Sigmoid colon (tissue), 7 donors: ENCODE results near the gene SLC19A1. TPM values are rescaled to one million over a fixed set of nuclear protein-coding genes. Genes with fewer than 3 reads are reported as not detected.

Experiments used
- DNase-seq: peaks from one replicate; pipeline ENCODE4 v3.0.0-alpha.2; 2019
- H3K27ac ChIP-seq, 4 donors: fragments of 200-600 bp; sonication (generic); one replicate each; pipeline ENCODE4 v1.5.1; 2016 to 2019; ENCODE audit warnings: mild to moderate bottlenecking in 1 of 4
- H3K27me3 ChIP-seq, 3 donors: fragments of 200-600 bp; sonication (generic); one replicate each; pipeline ENCODE4 v1.5.1; 2019; ENCODE audit warnings: mild to moderate bottlenecking in 1 of 3
- H3K36me3 ChIP-seq, 4 donors: fragments of 200-600 bp; sonication (generic); one replicate each; pipeline ENCODE4 v1.5.1; 2016 to 2019
- H3K4me1 ChIP-seq, 4 donors: fragments of 200-600 bp; sonication (generic); one replicate each; pipeline ENCODE4 v1.5.1; 2017 to 2019
- H3K4me3 ChIP-seq, 4 donors: fragments of 200-600 bp; sonication (generic); one replicate each; pipeline ENCODE4 v1.5.1; 2017 to 2019; ENCODE audit warnings: mild to moderate bottlenecking in 2 of 4, moderate library complexity in 1 of 4
- H3K9me3 ChIP-seq, 4 donors: fragments of 200-600 bp in 3 of 4; sonication (generic) in 3 of 4; one replicate each; pipeline versions ENCODE4 v1.5.1 to v1.6.1; 2013 to 2019
- EP300 ChIP-seq, 4 donors: sonication (generic); formaldehyde crosslinking; IDR thresholded peaks; one replicate each; pipeline ENCODE4 v1.6.1; 2017; ENCODE audit warnings: antibody characterized with exemption in 4 of 4
- POLR2A ChIP-seq, 2 donors: fragments of 450-650 bp; IDR thresholded peaks; one replicate each; pipeline ENCODE4 v1.6.1; 2016; ENCODE audit warnings: antibody characterized with exemption in 2 of 2, mild to moderate bottlenecking in 2 of 2, moderate library complexity in 2 of 2
- POLR2AphosphoS5 ChIP-seq, 4 donors: sonication (generic); formaldehyde crosslinking; IDR thresholded peaks; one replicate each; pipeline ENCODE4 v1.6.1; 2017; ENCODE audit warnings: antibody characterized with exemption in 4 of 4
- WGBS, 2 donors: extraction: QIAGEN DNeasy Blood & Tissue Kit; methylation state at CpG; one replicate each; pipeline ENCODE4 v1.1.7; 2013; 5-methylcytosine and 5-hydroxymethylcytosine counted together
- intact Hi-C: fragments of 100-400 bp; cut with DNase I; formaldehyde crosslinking; loops from one replicate; pipeline ENCODE4 v1.15.1; 2023
- polyA plus RNA-seq, 3 donors: library from polyadenylated mRNA; stranded (reverse); fragments of 200-250 nt; gene quantifications; one replicate each; pipeline ENCODE4 v1.2.3, GENCODE V29; 2013
- total RNA-seq, 4 donors: library from RNA; depleted of rRNA; stranded (reverse); fragments of >200 nt; gene quantifications; one replicate each; pipeline ENCODE4 v1.1.0, GENCODE V29; 2016
- TF ChIP-seq, protein P1 (sequence below), 4 experiments: fragments of 450-650 bp in 3 of 4; fragments of 200-600 bp in 1 of 4; IDR thresholded peaks; one replicate each; pipeline ENCODE4 v1.5.1; 2016 to 2019; ENCODE audit warnings: antibody characterized with exemption in 4 of 4, mild to moderate bottlenecking in 3 of 4, moderate library complexity in 2 of 4
- donor health status: healthy with polysubstance abuse.
- donor health status: Bipolar disorder and iron deficiency.
- donor health status: healthy.

Gene SLC19A1
- total and polyA plus RNA-seq, 7 donors = 1.8 to 10.7 (median 2.5) TPM

DNA sequence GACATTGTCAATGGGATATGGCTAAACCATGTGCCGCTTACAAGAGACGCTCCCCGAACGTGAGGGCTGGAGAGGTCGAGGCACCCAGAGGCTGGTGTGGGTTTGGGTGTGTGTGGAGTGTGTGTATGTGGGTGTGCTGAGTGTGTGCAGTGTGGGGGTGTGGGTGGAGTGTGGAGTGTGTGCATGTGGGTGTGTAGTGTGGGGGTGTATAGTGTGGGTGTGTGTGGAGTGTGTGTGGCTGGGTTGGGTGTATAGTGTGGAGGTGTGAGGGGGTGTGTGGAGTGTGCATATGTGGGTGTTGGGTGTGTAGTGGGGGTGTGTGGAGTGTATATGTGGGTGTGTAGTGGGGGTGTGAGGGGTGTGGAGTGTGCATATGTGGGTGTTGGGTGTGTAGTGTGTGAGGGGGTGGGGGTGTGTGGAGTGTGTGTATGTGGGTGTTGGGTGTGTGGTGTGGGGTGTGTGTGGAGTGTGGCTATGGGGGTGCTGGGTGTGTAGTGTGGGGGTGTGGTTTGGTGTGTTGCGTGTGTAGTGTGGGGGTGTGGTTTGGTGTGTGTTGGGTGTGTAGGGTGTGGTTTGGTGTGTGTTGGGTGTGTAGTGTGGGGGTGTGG, 42.2 kb downstream of the SLC19A1 start:
- Histone ChIP-seq H3K27ac (no peak overlapping the region), H3K27me3 (no peaks in the 10 kb centered on the region), H3K4me1 (no peaks in the 10 kb centered on the region), H3K9me3 (no peaks in the 10 kb centered on the region), H3K36me3 (peaks cover 0 to 41% (median 15%) of the 10 kb centered on the region in 4 donors), H3K4me3 (no peak overlapping the region)
- peak; percentile 33 for DNase-seq
- TF ChIP-seq, protein P1, sequence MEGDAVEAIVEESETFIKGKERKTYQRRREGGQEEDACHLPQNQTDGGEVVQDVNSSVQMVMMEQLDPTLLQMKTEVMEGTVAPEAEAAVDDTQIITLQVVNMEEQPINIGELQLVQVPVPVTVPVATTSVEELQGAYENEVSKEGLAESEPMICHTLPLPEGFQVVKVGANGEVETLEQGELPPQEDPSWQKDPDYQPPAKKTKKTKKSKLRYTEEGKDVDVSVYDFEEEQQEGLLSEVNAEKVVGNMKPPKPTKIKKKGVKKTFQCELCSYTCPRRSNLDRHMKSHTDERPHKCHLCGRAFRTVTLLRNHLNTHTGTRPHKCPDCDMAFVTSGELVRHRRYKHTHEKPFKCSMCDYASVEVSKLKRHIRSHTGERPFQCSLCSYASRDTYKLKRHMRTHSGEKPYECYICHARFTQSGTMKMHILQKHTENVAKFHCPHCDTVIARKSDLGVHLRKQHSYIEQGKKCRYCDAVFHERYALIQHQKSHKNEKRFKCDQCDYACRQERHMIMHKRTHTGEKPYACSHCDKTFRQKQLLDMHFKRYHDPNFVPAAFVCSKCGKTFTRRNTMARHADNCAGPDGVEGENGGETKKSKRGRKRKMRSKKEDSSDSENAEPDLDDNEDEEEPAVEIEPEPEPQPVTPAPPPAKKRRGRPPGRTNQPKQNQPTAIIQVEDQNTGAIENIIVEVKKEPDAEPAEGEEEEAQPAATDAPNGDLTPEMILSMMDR (IDR thresholded peaks at IDR 0.05) = no peak
- TF ChIP-seq EP300 (IDR thresholded peaks at IDR 0.05) = no peak
- TF ChIP-seq POLR2AphosphoS5 (IDR thresholded peaks at IDR 0.05) = no peak
- TF ChIP-seq POLR2A (IDR thresholded peaks at IDR 0.05) = no peak
- WGBS, 2 donors = 75 to 87% methylated on average over 6 of the region's 6 CpGs
- intact Hi-C loops = no loop called here

DNA sequence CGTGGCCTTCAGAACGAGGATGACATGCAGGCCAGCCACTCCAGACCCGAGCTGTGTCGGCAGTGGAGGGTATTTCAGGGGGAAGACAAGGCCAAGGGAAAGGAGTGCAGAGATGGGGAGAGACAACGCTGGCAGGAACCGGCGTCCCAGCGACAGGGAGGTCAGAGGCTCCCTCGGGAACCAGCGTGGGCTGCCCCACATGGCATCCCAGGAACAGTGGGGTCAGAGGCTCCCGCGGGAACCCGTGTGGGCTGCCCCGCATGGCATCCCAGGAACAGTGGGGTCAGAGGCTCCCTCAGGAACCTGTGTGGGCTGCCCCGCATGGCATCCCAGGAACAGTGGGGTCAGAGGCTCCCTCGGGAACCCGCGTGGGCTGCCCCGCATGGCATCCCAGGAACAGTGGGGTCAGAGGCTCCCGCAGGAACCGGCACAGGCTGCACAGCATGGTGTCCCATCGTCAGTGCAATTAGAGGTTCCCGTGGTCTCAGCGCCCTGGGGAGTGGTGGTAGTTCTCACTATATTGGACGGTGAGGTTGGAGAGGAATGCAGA, 43.0 kb downstream of the SLC19A1 start:
- WGBS, 2 donors = 86 to 92% methylated on average over 25 of the region's 25 CpGs
- no peak for TF ChIP-seq EP300 (IDR thresholded peaks at IDR 0.05)
- TF ChIP-seq, protein P1 (IDR thresholded peaks at IDR 0.05) = no peak
- TF ChIP-seq POLR2AphosphoS5 (IDR thresholded peaks at IDR 0.05) = no peak
- TF ChIP-seq POLR2A (IDR thresholded peaks at IDR 0.05) = no peak
- Histone ChIP-seq H3K9me3 (no peaks in the 10 kb centered on the region), H3K36me3 (peaks cover 0 to 49% (median 15%) of the 10 kb centered on the region in 4 donors), H3K4me1 (no peaks in the 10 kb centered on the region), H3K4me3 (no peak overlapping the region), H3K27ac (no peak overlapping the region), H3K27me3 (no peaks in the 10 kb centered on the region)
- intact Hi-C loops = no loop called here
- DNase-seq = peak; percentile 51

DNA sequence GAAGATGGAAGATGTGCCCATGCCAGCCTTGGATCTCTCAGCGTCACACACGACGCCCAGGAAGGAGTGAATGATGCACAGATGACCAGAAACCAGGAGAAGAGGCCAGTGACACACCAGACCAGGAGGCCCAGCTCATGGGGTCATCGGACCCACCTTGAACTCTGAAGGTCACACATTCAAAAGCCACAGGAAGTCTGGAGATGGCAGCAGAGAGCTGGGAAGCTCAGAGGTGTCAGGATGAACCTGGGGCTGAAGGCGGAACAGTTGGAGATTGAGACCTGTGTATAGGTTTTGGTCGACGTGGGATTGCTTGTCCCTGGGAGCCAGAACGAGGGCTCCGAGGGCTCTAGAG, 43.6 kb downstream of the SLC19A1 start:
- H3K4me3 ChIP-seq = no peak overlapping the region
- peaks cover 0 to 55% (median 15%) of the 10 kb centered on the region in 4 donors for H3K36me3 ChIP-seq
- H3K4me1 ChIP-seq = no peaks in the 10 kb centered on the region
- no peak overlapping the region for H3K27ac ChIP-seq
- no peak for DNase-seq
- no peaks in the 10 kb centered on the region for H3K9me3 ChIP-seq
- WGBS, 2 donors = 69 to 91% methylated on average over 9 of the region's 9 CpGs
- intact Hi-C loops = no loop called here
- no peaks in the 10 kb centered on the region for H3K27me3 ChIP-seq
- no peak for TF ChIP-seq EP300 (IDR thresholded peaks at IDR 0.05)
- TF ChIP-seq, protein P1 (IDR thresholded peaks at IDR 0.05) = no peak
- TF ChIP-seq POLR2A (IDR thresholded peaks at IDR 0.05) = no peak
- TF ChIP-seq POLR2AphosphoS5 (IDR thresholded peaks at IDR 0.05) = no peak

DNA sequence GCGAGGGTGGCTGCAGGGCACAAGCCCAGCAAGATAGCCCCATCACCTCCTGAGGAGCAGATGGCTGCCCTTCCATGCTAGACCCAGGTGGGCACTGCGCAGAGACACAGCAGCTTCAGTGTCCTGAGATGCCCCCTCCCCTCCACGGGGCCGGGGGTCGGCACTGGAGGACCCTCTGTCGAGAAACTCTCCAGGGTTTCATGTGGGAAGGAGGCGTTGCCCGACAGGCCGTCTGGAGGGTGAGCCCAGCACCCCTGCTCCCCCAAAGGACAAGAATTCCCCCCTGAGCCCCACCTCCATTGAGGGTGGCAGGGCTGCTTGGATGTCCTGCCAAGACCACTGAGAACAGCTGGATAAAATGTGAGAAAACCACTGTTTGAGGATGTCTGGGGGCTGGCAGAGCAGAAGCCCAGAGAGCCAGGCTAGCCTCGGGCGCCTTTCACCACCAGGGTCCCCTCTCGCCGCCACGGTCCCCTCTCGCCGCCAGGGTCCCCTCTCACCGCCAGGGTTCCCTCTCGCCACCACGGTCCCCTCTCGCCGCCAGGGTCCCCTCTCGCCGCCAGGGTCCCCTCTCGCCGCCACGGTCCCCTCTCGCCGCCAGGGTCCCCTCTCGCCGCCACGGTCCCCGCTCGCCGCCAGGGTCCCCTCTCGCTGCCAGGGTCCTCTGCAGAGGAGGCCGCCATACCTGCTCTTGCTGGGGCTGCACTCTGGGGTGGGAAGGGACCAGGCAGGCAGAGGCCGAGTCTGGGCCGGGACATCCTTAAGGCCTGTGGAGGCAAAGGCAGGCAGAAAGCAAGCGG, 44.2 kb downstream of the SLC19A1 start:
- Histone ChIP-seq H3K36me3 (peaks cover 0 to 61% (median 15%) of the 10 kb centered on the region in 4 donors), H3K27me3 (no peaks in the 10 kb centered on the region), H3K27ac (no peak overlapping the region), H3K4me3 (no peak overlapping the region), H3K4me1 (no peaks in the 10 kb centered on the region), H3K9me3 (no peaks in the 10 kb centered on the region)
- intact Hi-C loops = no loop called here
- TF ChIP-seq POLR2A (IDR thresholded peaks at IDR 0.05) (no peak), EP300 (IDR thresholded peaks at IDR 0.05) (no peak), POLR2AphosphoS5 (IDR thresholded peaks at IDR 0.05) (no peak)
- TF ChIP-seq, protein P1 (IDR thresholded peaks at IDR 0.05) = no peak
- WGBS, 2 donors = 88 to 95% methylated on average over 39 of the region's 39 CpGs
- DNase-seq = peak; percentile 35
